B cell (primary cell): ENCODE measurements around the gene ARMH3. TPM values are rescaled to one million over a fixed set of nuclear protein-coding genes. Genes with fewer than 3 reads are reported as not detected.

Source experiments
- ATAC-seq: fragments of 200-7000 bp; cut with Tn5 transposase; one replicate; pipeline ENCODE4 v1.10.0; 2021; ENCODE audit warnings: low read depth, mild to moderate bottlenecking, moderate number of reproducible peaks, moderate library complexity
- CTCF ChIA-PET: fragments of 350-600 bp; sonication (Branson Sonifier 250); formaldehyde crosslinking; loops from one replicate; lab custom pipeline; 2021; ENCODE audit warnings: antibody characterized with exemption, inconsistent platforms; lab: Charles Lee
- POLR2A ChIA-PET: fragments of 350-600 bp; sonication (Branson Sonifier 250); formaldehyde crosslinking; loops from one replicate; lab custom pipeline; 2021; ENCODE audit warnings: antibody characterized with exemption; lab: Charles Lee
- DNase-seq: peaks from one replicate; pipeline ENCODE4 v3.0.0; 2013
- H2AFZ ChIP-seq: 2 replicates; pipeline ENCODE4 v1.6.1; 2012; ENCODE audit warnings: mild to moderate bottlenecking, low read depth, low read length; ENCODE audit not compliant: insufficient read depth, poor library complexity, severe bottlenecking
- H3K27ac ChIP-seq, 2 donors: 1 replicate in 1 of 2; 2 replicates in 1 of 2; pipeline ENCODE4 v1.5.1; 2012 to 2013; ENCODE audit warnings: low read length in 2 of 2, mild to moderate bottlenecking in 2 of 2, moderate library complexity in 1 of 2
- H3K27me3 ChIP-seq, 4 experiments: fragments of 200-600 bp in 1 of 4; sonication (generic) in 1 of 4; replicated peaks in 1 of 4; 1 replicate in 2 of 4; 2 replicates in 2 of 4; pipeline versions ENCODE4 v1.6.1 to v1.7.0; 2013 to 2016; ENCODE audit warnings: low read length in 3 of 4, mild to moderate bottlenecking in 2 of 4, mixed read lengths in 1 of 4, moderate library complexity in 1 of 4; ENCODE audit not compliant: insufficient read depth in 4 of 4, control insufficient read depth in 3 of 4; ENCODE audit errors: control extremely low read depth in 1 of 4
- H3K36me3 ChIP-seq, 2 experiments: replicated peaks in 1 of 2; 1 replicate in 1 of 2; 2 replicates in 1 of 2; pipeline versions ENCODE4 v1.6.1 to v1.7.1; 2013; ENCODE audit warnings: low read length in 1 of 2; ENCODE audit not compliant: insufficient read depth in 2 of 2, control insufficient read depth in 1 of 2; ENCODE audit errors: control extremely low read depth in 1 of 2, extremely low read depth in 1 of 2
- H3K4me1 ChIP-seq, 2 donors: fragments of 200-600 bp in 1 of 2; sonication (generic) in 1 of 2; 1 replicate in 1 of 2; 2 replicates in 1 of 2; pipeline versions ENCODE4 v1.5.1 to v1.6.1; 2013 to 2017; ENCODE audit warnings: low read length in 2 of 2; ENCODE audit not compliant: control insufficient read depth in 2 of 2, insufficient read depth in 2 of 2
- H3K4me2 ChIP-seq: replicated peaks from 2 replicates; pipeline ENCODE3; 2012; ENCODE audit warnings: mild to moderate bottlenecking, low read depth, low read length; ENCODE audit not compliant: poor library complexity, severe bottlenecking
- H3K4me3 ChIP-seq, 5 experiments: fragments of 200-600 bp in 1 of 5; sonication (generic) in 1 of 5; 1 replicate in 3 of 5; 2 replicates in 2 of 5; pipeline versions ENCODE4 v1.5.1 to v1.7.0; 2011 to 2016; ENCODE audit warnings: low read length in 4 of 5, mild to moderate bottlenecking in 4 of 5, low read depth in 2 of 5, control low read depth in 1 of 5, moderate library complexity in 1 of 5; ENCODE audit not compliant: insufficient read depth in 1 of 5; ENCODE audit errors: control extremely low read depth in 1 of 5, extremely low read depth in 1 of 5
- H3K79me2 ChIP-seq: fragments of 200-600 bp; sonication (generic); one replicate; pipeline ENCODE4 v1.6.0; 2016; ENCODE audit warnings: low read length; ENCODE audit not compliant: control insufficient read depth, insufficient read depth
- H3K9ac ChIP-seq: fragments of 200-600 bp; sonication (generic); 2 replicates; pipeline ENCODE4 v1.6.1; 2017; ENCODE audit warnings: mild to moderate bottlenecking, low read length, moderate library complexity
- H3K9me3 ChIP-seq, 3 donors: one replicate each; pipeline versions ENCODE4 v1.6.1 to v1.7.1; 2013; ENCODE audit warnings: low read length in 2 of 3; ENCODE audit not compliant: control insufficient read depth in 2 of 3, insufficient read depth in 1 of 3; ENCODE audit errors: control extremely low read depth in 1 of 3
- H4K20me1 ChIP-seq: 2 replicates; pipeline ENCODE4 v1.6.0; 2012; ENCODE audit warnings: mild to moderate bottlenecking, low read length; ENCODE audit not compliant: insufficient read depth, control insufficient read depth, poor library complexity, severe bottlenecking
- H3K27ac Mint-ChIP-seq: one replicate; pipeline ENCODE4 v1.8.0; 2021; ENCODE audit warnings: mixed read lengths
- H3K27me3 Mint-ChIP-seq: one replicate; pipeline ENCODE4 v1.8.0; 2021; ENCODE audit warnings: mixed read lengths
- H3K4me1 Mint-ChIP-seq: one replicate; pipeline ENCODE4 v1.8.0; 2021; ENCODE audit warnings: mixed read lengths
- H3K4me3 Mint-ChIP-seq: one replicate; pipeline ENCODE4 v1.8.0; 2021; ENCODE audit warnings: mixed read lengths
- H3K9me3 Mint-ChIP-seq: one replicate; pipeline ENCODE4 v1.8.0; 2022; ENCODE audit warnings: mixed read lengths; ENCODE audit not compliant: insufficient read depth
- CTCF ChIP-seq: fragments of 200-600 bp; IDR thresholded peaks from one replicate; pipeline ENCODE4 v1.8.0; 2022; ENCODE audit warnings: antibody characterized with exemption, mild to moderate bottlenecking
- EZH2 ChIP-seq: IDR thresholded peaks from 2 replicates; pipeline ENCODE4 v1.6.1; 2012; ENCODE audit warnings: borderline replicate concordance, low read depth, mild to moderate bottlenecking, moderate library complexity, low read length; ENCODE audit not compliant: insufficient read depth, poor library complexity, severe bottlenecking
- WGBS: methylation state at CpG from one replicate; pipeline ENCODE4 v1.1.5; 2013; ENCODE audit warnings: missing lambda C conversion rate; ENCODE audit not compliant: insufficient coverage; 5-methylcytosine and 5-hydroxymethylcytosine counted together
- intact Hi-C: fragments of 100-400 bp; cut with micrococcal nuclease; formaldehyde crosslinking; loops from one replicate; pipeline ENCODE4 v1.10.0; 2022
- polyA plus RNA-seq: library from polyadenylated mRNA; depleted of rRNA; stranded (reverse); fragments of >200 nt; gene quantifications from 2 replicates; pipeline ENCODE4 v1.2.3, GENCODE V29; 2012
- total RNA-seq, 2 donors: library from RNA; stranded (reverse); fragments of 120-200 nt in 1 of 2; gene quantifications; 1 replicate in 1 of 2; 2 replicates in 1 of 2; pipeline versions ENCODE4 v1.2.3 to v1.2.4, GENCODE V29; 2013 to 2022

Gene ARMH3
- total and polyA plus RNA-seq, 2 donors (not counting 1 experiment from before 2014, with no cell fraction given), result 33.4 to 40.7 TPM

DNA sequence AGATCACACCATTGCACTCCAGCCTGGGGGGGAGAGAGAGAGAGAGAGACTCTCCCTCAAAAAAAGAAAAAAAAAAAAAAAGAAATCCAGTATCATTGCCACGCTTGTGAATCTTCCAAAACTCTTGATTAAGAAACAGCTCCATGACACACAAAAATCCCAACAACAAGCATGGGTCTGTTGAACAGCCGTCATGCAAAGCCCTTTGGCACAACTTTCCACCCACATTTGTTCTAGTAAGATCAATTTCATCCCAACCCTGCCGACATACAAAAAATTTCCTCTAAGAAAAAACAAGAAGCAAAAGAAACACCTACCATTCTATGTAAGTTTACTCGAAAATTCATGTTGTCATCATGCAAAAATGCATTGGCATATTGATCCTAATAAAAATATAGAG, 62.8 kb downstream of the ARMH3 start:
- no peaks in the 10 kb centered on the region for H3K27me3 Mint-ChIP-seq
- H3K4me3 ChIP-seq, result no peak overlapping the region
- no peak overlapping the region for H3K27ac ChIP-seq
- no peak for ATAC-seq
- no peaks in the 10 kb centered on the region for H3K9me3 Mint-ChIP-seq
- intact Hi-C loops, result no loop called here
- H3K4me2 ChIP-seq, result no peak overlapping the region
- peaks cover 24 to 28% of the 10 kb centered on the region in 2 donors for H3K4me1 ChIP-seq
- no peak for TF ChIP-seq EZH2
- no peak for TF ChIP-seq CTCF
- peaks cover 33% of the 10 kb centered on the region for H3K4me1 Mint-ChIP-seq
- CTCF ChIA-PET, result interaction anchor here (0.9 to 26.8 kb wide), 6 partner anchors 14 to 157 kb away, joined by 5 to 986 read pairs (median 8); no protein-coding TSS in a partner anchor
- peak overlapping the region; percentile 16 for H3K27ac Mint-ChIP-seq
- POLR2A ChIA-PET, result interaction anchor here (0.6 kb wide), 1 partner anchor 88 kb away, joined by 3 read pairs; no protein-coding TSS in a partner anchor
- no peaks in the 10 kb centered on the region for H3K9me3 ChIP-seq
- H3K4me3 Mint-ChIP-seq, result no peak overlapping the region
- H2AFZ ChIP-seq, result no peak overlapping the region
- H3K36me3 ChIP-seq, result peaks cover 3 to 66% of the 10 kb centered on the region in 2 experiments
- H4K20me1 ChIP-seq, result no peaks in the 10 kb centered on the region
- no peak for DNase-seq
- peaks cover 52% of the 10 kb centered on the region for H3K79me2 ChIP-seq
- no peaks in the 10 kb centered on the region for H3K27me3 ChIP-seq
- no peak overlapping the region for H3K9ac ChIP-seq
- WGBS, result 97% methylated on average over 3 of the region's 4 CpGs

DNA sequence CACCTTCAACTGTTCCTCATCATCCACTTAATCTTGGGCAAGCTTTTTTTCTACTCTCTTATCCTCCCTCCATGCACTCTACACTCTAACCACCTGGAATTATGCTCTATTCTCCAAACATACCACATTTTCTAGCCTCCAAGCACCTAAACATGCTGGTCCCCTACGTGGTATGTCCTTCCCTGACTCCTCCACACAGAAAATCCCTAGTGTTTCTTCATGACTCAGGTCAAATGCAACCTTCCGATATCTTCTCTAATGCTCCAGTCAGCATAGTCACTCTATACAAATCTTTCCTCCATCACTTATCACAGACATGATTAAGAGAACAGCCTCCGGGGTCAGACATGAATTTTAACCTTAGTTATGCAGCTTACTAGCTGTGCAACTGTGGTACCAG, 68.8 kb downstream of the ARMH3 start:
- peaks cover 9 to 63% of the 10 kb centered on the region in 2 experiments for H3K36me3 ChIP-seq
- no peaks in the 10 kb centered on the region for H3K9me3 Mint-ChIP-seq
- WGBS, result 76% methylated on average over 3 of the region's 3 CpGs
- no peaks in the 10 kb centered on the region for H3K27me3 Mint-ChIP-seq
- peaks cover 28% of the 10 kb centered on the region for H3K4me1 Mint-ChIP-seq
- H3K9me3 ChIP-seq, result no peaks in the 10 kb centered on the region
- TF ChIP-seq CTCF (no peak), EZH2 (no peak)
- peak overlapping the region; percentile 77 for H3K4me3 Mint-ChIP-seq
- H3K9ac ChIP-seq, result no peak overlapping the region
- H2AFZ ChIP-seq, result peak overlapping the region; percentile 70
- H3K79me2 ChIP-seq, result peaks cover 2% of the 10 kb centered on the region
- no peaks in the 10 kb centered on the region for H4K20me1 ChIP-seq
- DNase-seq (no peak), ATAC-seq (no peak)
- peak overlapping the region; percentile 67 for H3K4me2 ChIP-seq
- intact Hi-C loops, result loop anchor here (2.0 to 5.0 kb wide), 3 partner anchors 14 to 85 kb away; no protein-coding TSS in a partner anchor
- peaks cover 25 to 28% of the 10 kb centered on the region in 2 donors for H3K4me1 ChIP-seq
- peak overlapping the region; percentile 86 for H3K27ac Mint-ChIP-seq
- ChIA-PET POLR2A (interaction anchor here (1.3 kb wide), 1 partner anchor 29 kb away, joined by 3 read pairs; no protein-coding TSS in a partner anchor), CTCF (interaction anchor here (1.0 to 2.8 kb wide), 5 partner anchors 23 to 151 kb away, joined by 3 to 7 read pairs (median 5); no protein-coding TSS in a partner anchor)
- no peaks in the 10 kb centered on the region for H3K27me3 ChIP-seq
- H3K4me3 ChIP-seq, result no peak overlapping the region
- H3K27ac ChIP-seq, result peak overlapping the region; percentile 86 to 87
